Body of pancreas (tissue), 4 donors: Measurements from ENCODE around the gene PARP1. TPM values are rescaled to one million over a fixed set of nuclear protein-coding genes. Genes with fewer than 3 reads are reported as not detected.

ENCODE experiments used
- ATAC-seq: fragments of 150-250 bp; one replicate; pipeline ENCODE4 v1.9.1; 2016
- DNase-seq, 4 donors: peaks; one replicate each; pipeline ENCODE4 v3.0.0-alpha.2; 2019
- H3K27ac ChIP-seq, 4 donors: fragments of 200-600 bp; sonication (generic); 1 replicate in 3 of 4; 2 replicates in 1 of 4; pipeline versions ENCODE4 v1.5.1 to v1.6.1; 2016 to 2019; ENCODE audit warnings: mild to moderate bottlenecking in 1 of 4, mixed read lengths in 1 of 4, moderate library complexity in 1 of 4
- H3K27me3 ChIP-seq, 2 donors: fragments of 200-600 bp; sonication (generic); one replicate each; pipeline ENCODE4 v1.6.0; 2016; ENCODE audit warnings: mild to moderate bottlenecking in 1 of 2
- H3K36me3 ChIP-seq, 2 donors: fragments of 200-600 bp; sonication (generic); replicated peaks in 1 of 2; 2 replicates each; pipeline ENCODE4 v1.5.1; 2016; ENCODE audit warnings: low read depth in 2 of 2; ENCODE audit not compliant: insufficient read depth in 1 of 2
- H3K4me1 ChIP-seq: fragments of 200-600 bp; sonication (generic); one replicate; pipeline ENCODE4 v1.6.0; 2016
- H3K4me3 ChIP-seq, 2 donors: fragments of 200-600 bp; sonication (generic); 1 replicate in 1 of 2; 2 replicates in 1 of 2; pipeline ENCODE4 v1.5.1; 2016 to 2019
- H3K9me3 ChIP-seq, 3 donors: fragments of 200-600 bp; sonication (generic); 1 replicate in 2 of 3; 2 replicates in 1 of 3; pipeline ENCODE4 v1.5.1; 2016
- POLR2A ChIP-seq, 3 donors: fragments of 450-650 bp; IDR thresholded peaks; one replicate each; pipeline ENCODE4 v1.6.1; 2016; ENCODE audit warnings: antibody characterized with exemption in 3 of 3, mild to moderate bottlenecking in 2 of 3
- WGBS, 2 donors: methylation state at CpG; one replicate each; pipeline ENCODE4 v1.1.5; 2017; 5-methylcytosine and 5-hydroxymethylcytosine counted together
- intact Hi-C: fragments of 100-400 bp; cut with DNase I; formaldehyde crosslinking; loops from one replicate; pipeline ENCODE4 v1.15.1; 2023
- total RNA-seq, 2 donors: library from RNA; depleted of rRNA; stranded (reverse); fragments of >200 nt; gene quantifications; one replicate each; pipeline ENCODE4 v1.1.0, GENCODE V29; 2016
- TF ChIP-seq, protein P1 (sequence below), 7 experiments: fragments of 450-650 bp in 4 of 7; fragments of 200-600 bp in 3 of 7; sonication (generic) in 3 of 7; IDR thresholded peaks; one replicate each; pipeline ENCODE4 v1.5.1; 2016 to 2019; ENCODE audit warnings: antibody characterized with exemption in 7 of 7

The PARP1 gene
- total RNA-seq, 2 donors from 2014 or later = 56.3 to 72.8 TPM

- TF ChIP-seq POLR2A (IDR thresholded peaks at IDR 0.05) = no peak
- TF ChIP-seq, protein P1, sequence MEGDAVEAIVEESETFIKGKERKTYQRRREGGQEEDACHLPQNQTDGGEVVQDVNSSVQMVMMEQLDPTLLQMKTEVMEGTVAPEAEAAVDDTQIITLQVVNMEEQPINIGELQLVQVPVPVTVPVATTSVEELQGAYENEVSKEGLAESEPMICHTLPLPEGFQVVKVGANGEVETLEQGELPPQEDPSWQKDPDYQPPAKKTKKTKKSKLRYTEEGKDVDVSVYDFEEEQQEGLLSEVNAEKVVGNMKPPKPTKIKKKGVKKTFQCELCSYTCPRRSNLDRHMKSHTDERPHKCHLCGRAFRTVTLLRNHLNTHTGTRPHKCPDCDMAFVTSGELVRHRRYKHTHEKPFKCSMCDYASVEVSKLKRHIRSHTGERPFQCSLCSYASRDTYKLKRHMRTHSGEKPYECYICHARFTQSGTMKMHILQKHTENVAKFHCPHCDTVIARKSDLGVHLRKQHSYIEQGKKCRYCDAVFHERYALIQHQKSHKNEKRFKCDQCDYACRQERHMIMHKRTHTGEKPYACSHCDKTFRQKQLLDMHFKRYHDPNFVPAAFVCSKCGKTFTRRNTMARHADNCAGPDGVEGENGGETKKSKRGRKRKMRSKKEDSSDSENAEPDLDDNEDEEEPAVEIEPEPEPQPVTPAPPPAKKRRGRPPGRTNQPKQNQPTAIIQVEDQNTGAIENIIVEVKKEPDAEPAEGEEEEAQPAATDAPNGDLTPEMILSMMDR (IDR thresholded peaks at IDR 0.05) = no peak
- ATAC-seq (no peak), DNase-seq (no peak)
- H3K4me3 ChIP-seq = no peak overlapping the region
- no peak overlapping the region for H3K27ac ChIP-seq
- intact Hi-C loops = no loop called here
- H3K4me1 ChIP-seq = no peaks in the 10 kb centered on the region
- peaks cover 35 to 90% of the 10 kb centered on the region in 2 donors for H3K36me3 ChIP-seq
- no peaks in the 10 kb centered on the region for H3K27me3 ChIP-seq
- WGBS, 2 donors = 83 to 88% methylated on average over 2 of the region's 2 CpGs
- H3K9me3 ChIP-seq = peaks cover 0 to 4% (median 0%) of the 10 kb centered on the region in 3 donors
Measured at GRCh38 chr1:226378071-226378470, 29.8 kb downstream of the PARP1 start.

- no peak for TF ChIP-seq POLR2A (IDR thresholded peaks at IDR 0.05)
- TF ChIP-seq, protein P1 (IDR thresholded peaks at IDR 0.05) = no peak
- no peak for DNase-seq
- no peaks in the 10 kb centered on the region for H3K4me1 ChIP-seq
- H3K36me3 ChIP-seq = peaks cover 24 to 87% of the 10 kb centered on the region in 2 donors
- H3K27me3 ChIP-seq = no peaks in the 10 kb centered on the region
- no peak overlapping the region for H3K27ac ChIP-seq
- H3K4me3 ChIP-seq = no peak overlapping the region
- WGBS, 2 donors = 69 to 78% methylated on average over 3 of the region's 3 CpGs
- no peak for ATAC-seq
- intact Hi-C loops = no loop called here
- H3K9me3 ChIP-seq = peaks cover 0 to 4% (median 0%) of the 10 kb centered on the region in 3 donors
Measured at GRCh38 chr1:226376300-226376699, 31.6 kb downstream of the PARP1 start.

DNA sequence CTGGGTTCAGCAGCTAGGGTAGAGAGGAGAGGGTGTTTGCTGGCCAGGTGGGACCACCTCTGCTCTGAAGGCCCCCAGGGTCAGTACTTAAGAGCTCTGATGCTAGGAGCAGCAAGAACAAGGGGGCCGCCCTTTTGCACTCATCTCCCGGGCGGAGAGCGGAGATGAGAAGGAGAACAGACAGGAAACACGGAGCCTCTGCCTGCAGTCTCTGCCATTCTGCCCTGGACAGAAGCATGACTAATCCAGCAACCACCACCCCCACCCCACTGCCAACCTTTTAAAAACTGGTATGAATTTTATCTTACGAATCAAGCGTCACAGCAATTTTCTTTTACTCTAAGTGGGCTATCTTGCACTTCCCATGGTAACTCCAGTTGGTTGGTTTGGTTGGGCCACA, 34.5 kb downstream of the PARP1 start:
- ATAC-seq (no peak), DNase-seq (no peak)
- whole genome bisulfite sequencing, 2 donors = 83 to 85% methylated on average over 7 of the region's 7 CpGs
- Histone ChIP-seq H3K4me1 (no peaks in the 10 kb centered on the region), H3K27me3 (no peaks in the 10 kb centered on the region), H3K36me3 (peaks cover 17 to 75% of the 10 kb centered on the region in 2 donors), H3K9me3 (peaks cover 0 to 4% (median 0%) of the 10 kb centered on the region in 3 donors), H3K27ac (no peak overlapping the region), H3K4me3 (no peak overlapping the region)
- intact Hi-C loops = no loop called here
- no peak for TF ChIP-seq POLR2A (IDR thresholded peaks at IDR 0.05)

- TF ChIP-seq, protein P1 (IDR thresholded peaks at IDR 0.05) = no peak
- TF ChIP-seq POLR2A (IDR thresholded peaks at IDR 0.05) = no peak
- 89 to 93% methylated on average over 9 of the region's 9 CpGs for WGBS, 2 donors
Measured at GRCh38 chr1:226372885-226373284, 35.0 kb downstream of the PARP1 start.

GRCh38 chr1:226371866-226372490, 35.9 kb downstream of the PARP1 start:
- DNase-seq = no peak
- H3K36me3 ChIP-seq = peaks cover 14 to 71% of the 10 kb centered on the region in 2 donors
- 92 to 94% methylated on average over 8 to 10 of the region's 11 CpGs for WGBS, 2 donors

More at GRCh38 chr1:226372885-226373284, 35.0 kb downstream of the PARP1 start:
- ATAC-seq = no peak
- H3K4me3 ChIP-seq = no peak overlapping the region
- intact Hi-C loops = no loop called here
- H3K4me1 ChIP-seq = no peaks in the 10 kb centered on the region
- no peaks in the 10 kb centered on the region for H3K27me3 ChIP-seq
- DNase-seq = no peak
- peaks cover 0 to 4% (median 0%) of the 10 kb centered on the region in 3 donors for H3K9me3 ChIP-seq
- H3K27ac ChIP-seq = no peak overlapping the region
- H3K36me3 ChIP-seq = peaks cover 14 to 70% of the 10 kb centered on the region in 2 donors

More at GRCh38 chr1:226371866-226372490, 35.9 kb downstream of the PARP1 start:
- no peaks in the 10 kb centered on the region for H3K27me3 ChIP-seq
- H3K9me3 ChIP-seq = peaks cover 0 to 4% (median 0%) of the 10 kb centered on the region in 3 donors
- intact Hi-C loops = no loop called here
- H3K27ac ChIP-seq = no peak overlapping the region
- H3K4me1 ChIP-seq = no peaks in the 10 kb centered on the region
- H3K4me3 ChIP-seq = no peak overlapping the region
- TF ChIP-seq POLR2A (IDR thresholded peaks at IDR 0.05) = no peak
- TF ChIP-seq, protein P1 (IDR thresholded peaks at IDR 0.05) = no peak
- ATAC-seq = no peak
